Smooth muscle cell (in vitro differentiated cells): Measurements from ENCODE around the gene DQX1. TPM values are rescaled to one million over a fixed set of nuclear protein-coding genes. Genes with fewer than 3 reads are reported as not detected.

Experiments used
- DNase-seq: peaks from one replicate; lab custom pipeline; 2025; ENCODE audit not compliant: unreplicated experiment; lab: John Stamatoyannopoulos, UW
- H2AFZ ChIP-seq: fragments of 200-600 bp; sonication (generic); 2 replicates; pipeline ENCODE4 v1.6.0; 2016; ENCODE audit warnings: antibody characterized with exemption, low read depth, mild to moderate bottlenecking
- H3F3A ChIP-seq: fragments of 200-600 bp; sonication (generic); 2 replicates; pipeline ENCODE4 v1.6.0; 2017; ENCODE audit warnings: antibody characterized with exemption, low read depth
- H3K27ac ChIP-seq: fragments of 200-600 bp; sonication (generic); 2 replicates; pipeline ENCODE4 v1.5.1; 2016; ENCODE audit warnings: low read depth, mild to moderate bottlenecking
- H3K27me3 ChIP-seq: fragments of 200-600 bp; sonication (generic); 2 replicates; pipeline ENCODE4 v1.6.1; 2016; ENCODE audit warnings: low read depth, mild to moderate bottlenecking
- H3K36me3 ChIP-seq: fragments of 200-600 bp; sonication (generic); 2 replicates; pipeline ENCODE4 v1.5.1; 2016; ENCODE audit warnings: low read depth
- H3K4me1 ChIP-seq: fragments of 200-600 bp; sonication (generic); 2 replicates; pipeline ENCODE4 v1.5.1; 2016; ENCODE audit warnings: low read depth
- H3K4me2 ChIP-seq: fragments of 200-600 bp; sonication (generic); 2 replicates; pipeline ENCODE4 v1.6.0; 2016; ENCODE audit warnings: mild to moderate bottlenecking
- H3K4me3 ChIP-seq: fragments of 200-600 bp; sonication (generic); 2 replicates; pipeline ENCODE4 v1.5.1; 2016; ENCODE audit warnings: mild to moderate bottlenecking
- H3K79me2 ChIP-seq: fragments of 200-600 bp; sonication (generic); 2 replicates; pipeline ENCODE4 v1.6.0; 2016; ENCODE audit warnings: low read depth, mild to moderate bottlenecking
- H3K9ac ChIP-seq: fragments of 200-600 bp; sonication (generic); 2 replicates; pipeline ENCODE4 v1.6.0; 2016; ENCODE audit warnings: low read depth
- H3K9me3 ChIP-seq: fragments of 200-600 bp; sonication (generic); replicated peaks from 2 replicates; pipeline ENCODE4 v1.5.1; 2016; ENCODE audit warnings: low read depth
- H4K20me1 ChIP-seq: fragments of 200-600 bp; sonication (generic); 2 replicates; pipeline ENCODE4 v1.6.0; 2016; ENCODE audit warnings: low read depth
- WGBS: methylation state at CpG from one replicate; pipeline ENCODE4 v1.1.7; 2016; ENCODE audit warnings: low lambda C conversion rate; 5-methylcytosine and 5-hydroxymethylcytosine counted together
- polyA plus RNA-seq: library from polyadenylated mRNA; unstranded; fragments of >200 nt; fragmentation: Nextera tagmentation; extraction: Ambion mirVana; gene quantifications from 2 replicates; pipeline ENCODE4 v1.2.1, GENCODE V29; 2016
- total RNA-seq: library from RNA; depleted of rRNA; stranded (reverse); fragments of >200 nt; gene quantifications from 2 replicates; pipeline ENCODE4 v1.2.3, GENCODE V29; 2014
- TF ChIP-seq, protein P1 (sequence below): fragments of 200-600 bp; sonication (generic); IDR thresholded peaks from 2 replicates; pipeline ENCODE4 v1.5.1; 2017; ENCODE audit warnings: borderline replicate concordance, mild to moderate bottlenecking, antibody characterized with exemption; ENCODE audit not compliant: insufficient read depth, poor library complexity, severe bottlenecking

The DQX1 gene
- total and polyA plus RNA-seq, 2 experiments from 2014 or later, result 0.27 TPM; not detected in 1

DNA sequence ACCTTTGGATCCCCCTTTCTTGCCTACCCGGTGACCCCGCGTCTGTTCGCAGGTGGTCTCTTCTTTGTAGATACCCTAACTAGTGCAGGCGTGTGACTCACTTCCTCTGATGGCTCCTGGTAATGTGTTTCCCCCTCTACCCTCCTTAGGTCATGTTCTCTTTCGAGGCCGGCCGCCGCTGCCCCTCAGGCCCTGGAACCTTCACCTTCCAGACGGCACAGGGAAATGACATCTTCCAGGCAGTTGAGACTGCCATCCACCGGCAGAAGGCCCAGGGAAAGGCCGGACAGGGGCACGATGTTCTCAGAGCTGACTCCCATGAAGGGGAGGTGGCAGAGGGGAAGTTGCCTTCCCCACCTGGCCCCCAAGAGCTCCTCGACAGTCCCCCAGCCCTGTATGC, 30.1 kb upstream of the DQX1 start:
- Histone ChIP-seq H3K79me2 (peaks cover 37% of the 10 kb centered on the region), H3K4me1 (peaks cover 10% of the 10 kb centered on the region), H4K20me1 (peaks cover 17% of the 10 kb centered on the region), H2AFZ (no peak overlapping the region), H3K4me2 (peak overlapping the region; percentile 98), H3K36me3 (no peaks in the 10 kb centered on the region), H3F3A (peaks cover 13% of the 10 kb centered on the region), H3K27ac (no peak overlapping the region), H3K9me3 (no peaks in the 10 kb centered on the region), H3K4me3 (no peak overlapping the region), H3K27me3 (no peaks in the 10 kb centered on the region), H3K9ac (no peak overlapping the region)
- WGBS, result 81% methylated on average over 14 of the region's 14 CpGs
- TF ChIP-seq, protein P1, sequence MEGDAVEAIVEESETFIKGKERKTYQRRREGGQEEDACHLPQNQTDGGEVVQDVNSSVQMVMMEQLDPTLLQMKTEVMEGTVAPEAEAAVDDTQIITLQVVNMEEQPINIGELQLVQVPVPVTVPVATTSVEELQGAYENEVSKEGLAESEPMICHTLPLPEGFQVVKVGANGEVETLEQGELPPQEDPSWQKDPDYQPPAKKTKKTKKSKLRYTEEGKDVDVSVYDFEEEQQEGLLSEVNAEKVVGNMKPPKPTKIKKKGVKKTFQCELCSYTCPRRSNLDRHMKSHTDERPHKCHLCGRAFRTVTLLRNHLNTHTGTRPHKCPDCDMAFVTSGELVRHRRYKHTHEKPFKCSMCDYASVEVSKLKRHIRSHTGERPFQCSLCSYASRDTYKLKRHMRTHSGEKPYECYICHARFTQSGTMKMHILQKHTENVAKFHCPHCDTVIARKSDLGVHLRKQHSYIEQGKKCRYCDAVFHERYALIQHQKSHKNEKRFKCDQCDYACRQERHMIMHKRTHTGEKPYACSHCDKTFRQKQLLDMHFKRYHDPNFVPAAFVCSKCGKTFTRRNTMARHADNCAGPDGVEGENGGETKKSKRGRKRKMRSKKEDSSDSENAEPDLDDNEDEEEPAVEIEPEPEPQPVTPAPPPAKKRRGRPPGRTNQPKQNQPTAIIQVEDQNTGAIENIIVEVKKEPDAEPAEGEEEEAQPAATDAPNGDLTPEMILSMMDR, result no peak
- no peak for DNase-seq

DNA sequence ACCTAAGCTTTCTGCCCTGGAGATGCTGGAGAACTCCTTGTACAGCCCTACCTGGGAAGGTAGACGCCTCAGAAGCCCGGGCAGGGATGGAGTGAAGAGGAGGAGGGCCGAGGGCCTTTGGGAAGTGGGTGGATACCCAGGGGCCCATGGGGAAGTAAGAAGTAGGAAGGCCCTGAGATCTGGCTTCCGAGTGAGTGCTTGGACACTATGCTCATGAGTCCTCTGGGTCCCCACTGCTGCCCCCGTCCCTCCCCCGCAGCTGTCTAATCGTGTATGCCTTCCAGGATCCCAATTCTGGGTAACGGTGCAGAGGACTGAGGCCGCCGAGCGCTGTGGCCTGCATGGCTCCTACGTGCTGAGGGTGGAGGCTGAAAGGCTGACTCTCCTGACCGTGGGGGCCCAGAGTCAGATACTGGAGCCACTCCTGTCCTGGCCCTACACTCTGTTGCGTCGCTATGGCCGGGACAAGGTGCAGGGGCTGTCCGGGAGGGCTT, 29.6 kb upstream of the DQX1 start:
- peaks cover 10% of the 10 kb centered on the region for H3K4me1 ChIP-seq
- H3K27ac ChIP-seq, result no peak overlapping the region
- H2AFZ ChIP-seq, result no peak overlapping the region
- no peaks in the 10 kb centered on the region for H3K36me3 ChIP-seq
- TF ChIP-seq, protein P1, result no peak
- peaks cover 22% of the 10 kb centered on the region for H4K20me1 ChIP-seq
- no peak for DNase-seq
- peak overlapping the region; percentile 80 for H3K4me3 ChIP-seq
- H3K4me2 ChIP-seq, result peak overlapping the region; percentile 98
- H3F3A ChIP-seq, result peaks cover 13% of the 10 kb centered on the region
- peaks cover 42% of the 10 kb centered on the region for H3K79me2 ChIP-seq
- no peaks in the 10 kb centered on the region for H3K27me3 ChIP-seq
- H3K9ac ChIP-seq, result no peak overlapping the region
- WGBS, result 58% methylated on average over 17 of the region's 17 CpGs
- no peaks in the 10 kb centered on the region for H3K9me3 ChIP-seq

DNA sequence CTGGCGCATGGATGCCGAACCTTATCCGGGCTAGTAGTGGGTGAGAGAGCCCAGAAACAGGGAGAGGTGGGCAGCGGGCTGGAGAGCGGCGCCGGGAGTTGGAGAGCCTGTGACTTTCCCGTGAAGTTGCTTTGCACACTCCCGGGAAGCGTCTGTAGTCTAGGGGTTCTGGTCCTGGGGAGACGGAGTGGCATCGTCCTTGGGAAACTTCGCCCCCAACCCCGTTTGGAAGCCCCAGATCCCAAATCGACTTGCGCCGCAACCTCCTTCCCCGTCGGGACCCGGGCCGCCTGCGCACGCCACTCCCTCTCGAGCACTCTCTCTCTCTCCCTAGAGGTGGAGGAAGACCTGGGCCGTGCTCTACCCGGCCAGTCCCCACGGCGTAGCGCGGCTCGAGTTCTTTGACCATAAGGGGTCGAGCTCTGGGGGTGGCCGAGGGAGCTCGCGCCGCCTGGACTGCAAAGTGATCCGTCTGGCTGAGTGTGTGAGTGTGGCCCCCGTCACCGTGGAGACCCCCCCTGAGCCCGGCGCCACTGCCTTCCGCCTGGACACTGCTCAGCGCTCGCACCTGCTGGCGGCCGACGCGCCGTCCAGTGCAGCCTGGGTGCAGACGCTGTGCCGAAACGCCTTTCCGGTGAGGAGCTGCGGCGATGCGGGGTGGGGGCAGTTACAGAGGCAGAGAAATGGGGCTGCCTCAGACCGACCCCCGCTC, 28.9 kb upstream of the DQX1 start:
- 2% methylated on average over 58 of the region's 58 CpGs for WGBS
- H3K4me2 ChIP-seq, result peak overlapping the region; percentile 98
- H3K27ac ChIP-seq, result peak overlapping the region; percentile 81
- H3K36me3 ChIP-seq, result no peaks in the 10 kb centered on the region
- peaks cover 47% of the 10 kb centered on the region for H3K79me2 ChIP-seq
- TF ChIP-seq, protein P1, result no peak
- H2AFZ ChIP-seq, result peak overlapping the region; percentile 89
- H3K4me3 ChIP-seq, result peak overlapping the region; percentile 80
- no peaks in the 10 kb centered on the region for H3K9me3 ChIP-seq
- no peaks in the 10 kb centered on the region for H3K27me3 ChIP-seq
- peak overlapping the region; percentile 91 for H3K9ac ChIP-seq
- H4K20me1 ChIP-seq, result peaks cover 29% of the 10 kb centered on the region
- peaks cover 13% of the 10 kb centered on the region for H3K4me1 ChIP-seq
- H3F3A ChIP-seq, result peaks cover 13% of the 10 kb centered on the region
- no peak for DNase-seq
